ENCODE data around the gene PITPNM1.

DNA sequence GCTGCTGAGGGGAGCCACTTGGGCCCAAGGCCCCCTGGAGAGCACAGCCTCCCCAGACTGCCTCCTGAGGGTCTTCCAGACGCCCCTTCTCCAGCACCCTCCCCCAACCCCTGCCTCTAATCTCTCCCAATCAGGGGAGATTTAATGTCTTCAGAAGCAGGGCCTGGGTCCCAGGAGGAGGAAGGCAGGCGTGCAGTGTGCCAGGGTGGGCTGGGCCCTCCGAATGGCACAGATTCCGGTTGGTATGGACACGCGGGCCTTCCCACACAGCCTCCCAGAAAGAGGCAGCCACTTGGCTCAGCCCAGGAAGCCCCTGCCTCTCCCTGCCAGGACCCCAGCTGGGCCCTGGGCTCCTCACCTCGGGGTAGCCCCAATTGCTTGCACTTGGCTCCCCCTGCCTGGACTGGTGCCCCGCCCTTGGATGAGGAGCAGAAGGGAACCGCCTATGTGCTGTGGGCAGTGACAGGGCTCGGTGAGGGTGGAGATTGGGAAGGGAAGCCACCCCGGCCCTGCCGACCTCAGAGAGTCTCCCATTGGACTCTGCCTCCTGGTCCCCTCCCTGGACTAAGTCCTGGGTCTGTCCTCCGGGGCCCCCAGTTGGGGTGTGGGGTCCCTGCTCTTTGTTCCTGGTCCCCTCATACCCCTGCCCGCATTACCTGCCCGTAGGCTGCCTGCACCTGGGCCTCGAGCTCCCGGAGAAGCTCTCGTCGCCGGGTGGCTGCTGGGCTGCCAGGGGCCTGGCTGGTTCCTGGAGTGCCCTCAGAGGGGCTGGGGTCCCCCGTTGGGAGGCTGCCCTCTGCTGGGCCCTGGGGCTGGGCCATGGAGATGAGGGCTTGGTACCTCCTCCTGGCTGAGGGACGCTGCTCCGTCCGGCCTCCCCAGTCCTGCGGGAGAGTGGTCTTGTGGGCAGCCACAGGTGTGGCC, 18.7 kb upstream of the PITPNM1 start:
- TF ChIP-seq YY1 (IDR thresholded peaks at IDR 0.05; ENCODE audit: insufficient read depth, insufficient read length) (no peak), SUZ12 (IDR thresholded peaks at IDR 0.05; ENCODE audit: extremely low read depth, insufficient read depth, insufficient read length) (no peak)

Data from NT2/D1 (cell line).